ENCODE measurements around the gene MCM9. TPM values are rescaled to one million over a fixed set of nuclear protein-coding genes. Genes with fewer than 3 reads are reported as not detected.

MCM9 gene
- total RNA-seq, 1 experiment from 2014 or later, result 18.6 TPM

- no peak overlapping the region for H3K27ac Mint-ChIP-seq
- Histone ChIP-seq H2AFZ (ENCODE audit: low read length) (no peak overlapping the region), H2BK120ac (ENCODE audit: low read depth, low read length, poor library complexity, severe bottlenecking) (no peak overlapping the region), H2BK5ac (ENCODE audit: insufficient read length, low read length) (no peak overlapping the region), H2BK20ac (ENCODE audit: low read depth, low read length, poor library complexity, severe bottlenecking) (no peak overlapping the region), H3K79me1 (ENCODE audit: insufficient read depth, low read depth, low read length, poor library complexity, severe bottlenecking) (no peaks in the 10 kb centered on the region), H3K23me2 (ENCODE audit: insufficient read length, low read depth, low read length, poor library complexity, severe bottlenecking) (no peaks in the 10 kb centered on the region), H2BK15ac (ENCODE audit: low read depth, low read length) (no peak overlapping the region), H3K23ac (ENCODE audit: insufficient read length, low read depth, low read length) (no peak overlapping the region), H2BK12ac (ENCODE audit: insufficient read length, low read depth, low read length) (no peak overlapping the region), H2AK5ac (ENCODE audit: insufficient read length, low read length) (no peak overlapping the region), H3K27me3 (ENCODE audit: insufficient read depth, low read length) (no peaks in the 10 kb centered on the region), H3T11ph (ENCODE audit: low read length) (no peak overlapping the region), H3K14ac (ENCODE audit: insufficient read depth, low read length) (no peak overlapping the region), H3K9ac (ENCODE audit: extremely low read depth, insufficient read length, low read length) (no peak overlapping the region), H3K9me3 (ENCODE audit: control insufficient read depth, low read depth, low read length) (no peaks in the 10 kb centered on the region), H3K56ac (ENCODE audit: insufficient read length, low read depth, low read length) (no peak overlapping the region), H3K4me2 (ENCODE audit: insufficient read depth, insufficient read length, low read length) (no peak overlapping the region), H4K8ac (replicated peaks; ENCODE audit: insufficient read length, low read depth, low read length) (no peak overlapping the region), H3K4me1 (ENCODE audit: insufficient read depth, low read length) (no peaks in the 10 kb centered on the region; the same call in 1 of the 2 replicates), H4K5ac (ENCODE audit: insufficient read length, low read depth, low read length) (no peak overlapping the region), H4K20me1 (ENCODE audit: control insufficient read depth, insufficient read depth, insufficient read length) (no peaks in the 10 kb centered on the region), H4K91ac (ENCODE audit: insufficient read length, low read depth, low read length) (no peak overlapping the region), H3K27ac (ENCODE audit: insufficient read length, low read depth, low read length) (no peak overlapping the region), H3K18ac (ENCODE audit: insufficient read length, low read depth, low read length) (no peak overlapping the region), H3K79me2 (ENCODE audit: insufficient read depth, low read length) (no peaks in the 10 kb centered on the region), H3K4ac (ENCODE audit: low read depth, low read length) (no peak overlapping the region)
- 100% methylated on average over 1 of the region's 3 CpGs for WGBS (ENCODE audit: extremely low coverage, insufficient read length, low lambda C conversion rate)
- no peaks in the 10 kb centered on the region for H3K27me3 Mint-ChIP-seq (ENCODE audit: low read depth)
- peaks cover 7 to 10% of the 10 kb centered on the region in 2 experiments; a peak in 3 of 4 replicates for H3K4me1 Mint-ChIP-seq
- H3K36me3 Mint-ChIP-seq (ENCODE audit: insufficient read depth in 1 of 3, low read depth in 3 of 3), result no peaks in the 10 kb centered on the region
- TF ChIP-seq CTCF (conservative IDR thresholded peaks at IDR 0.05), result no peak
- no peak for DNase-seq
- no peaks in the 10 kb centered on the region for H3K9me3 Mint-ChIP-seq
- no peak overlapping the region for H3K4me3 Mint-ChIP-seq
These were observed 149.4 kb downstream of the MCM9 start for GRCh38 chr6:118785601-118786000.

All from H9 (cell line).